ENCODE data around the gene CWH43.
"Not testable (repeated sequence)": the region's sequence is repeated elsewhere in the genome, so short reads cannot be mapped to it uniquely, and the experiment has no call there.

CWH43 gene

DNA sequence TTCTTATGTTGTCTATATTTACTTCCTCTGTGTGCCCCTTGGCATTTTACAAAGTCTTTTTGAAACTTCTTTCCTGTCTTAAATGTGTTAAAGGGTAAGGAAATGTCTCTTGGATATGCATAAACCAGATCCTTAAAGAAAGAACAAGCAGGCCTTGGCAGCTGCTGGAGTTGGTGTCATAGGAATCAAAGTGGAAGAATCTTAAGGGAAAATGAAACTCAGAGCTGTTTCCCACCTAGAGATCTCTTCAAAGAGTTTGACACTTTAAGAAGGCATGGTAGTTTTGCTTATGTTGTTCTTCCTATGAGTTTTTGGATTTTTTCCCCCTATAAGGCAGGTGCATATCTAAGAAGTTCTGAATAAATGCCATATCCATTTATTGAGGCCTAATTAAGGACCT is 37.0 kb upstream of the CWH43 start:
- Histone ChIP-seq H3K4me2 (ENCODE audit: low read depth, low read length) (no peak overlapping the region), H3F3A (ENCODE audit: insufficient read depth, low read length) (no peaks in the 10 kb centered on the region), H3K9ac (ENCODE audit: low read length) (no peak overlapping the region), H3K9me2 (replicated peaks; ENCODE audit: insufficient read depth, low read length) (no peaks in the 10 kb centered on the region), H3K4me1 (ENCODE audit: low read length) (no peaks in the 10 kb centered on the region), H3K79me2 (ENCODE audit: low read length) (no peaks in the 10 kb centered on the region), H2AFZ (ENCODE audit: low read length) (no peak overlapping the region), H3K4me3 (ENCODE audit: low read length) (no peak overlapping the region), H3K9me3 (replicated peaks; ENCODE audit: insufficient read depth, low read length) (no peaks in the 10 kb centered on the region), H3K27me3 (replicated peaks; ENCODE audit: insufficient read depth, low read length) (no peaks in the 10 kb centered on the region), H3K27ac (ENCODE audit: low read length) (no peak overlapping the region), H4K20me1 (ENCODE audit: insufficient read depth, low read length) (no peaks in the 10 kb centered on the region), H3K36me3 (replicated peaks; ENCODE audit: insufficient read depth, low read length) (no peaks in the 10 kb centered on the region)
- DNase-seq: no peak
- TF ChIP-seq, protein P1, sequence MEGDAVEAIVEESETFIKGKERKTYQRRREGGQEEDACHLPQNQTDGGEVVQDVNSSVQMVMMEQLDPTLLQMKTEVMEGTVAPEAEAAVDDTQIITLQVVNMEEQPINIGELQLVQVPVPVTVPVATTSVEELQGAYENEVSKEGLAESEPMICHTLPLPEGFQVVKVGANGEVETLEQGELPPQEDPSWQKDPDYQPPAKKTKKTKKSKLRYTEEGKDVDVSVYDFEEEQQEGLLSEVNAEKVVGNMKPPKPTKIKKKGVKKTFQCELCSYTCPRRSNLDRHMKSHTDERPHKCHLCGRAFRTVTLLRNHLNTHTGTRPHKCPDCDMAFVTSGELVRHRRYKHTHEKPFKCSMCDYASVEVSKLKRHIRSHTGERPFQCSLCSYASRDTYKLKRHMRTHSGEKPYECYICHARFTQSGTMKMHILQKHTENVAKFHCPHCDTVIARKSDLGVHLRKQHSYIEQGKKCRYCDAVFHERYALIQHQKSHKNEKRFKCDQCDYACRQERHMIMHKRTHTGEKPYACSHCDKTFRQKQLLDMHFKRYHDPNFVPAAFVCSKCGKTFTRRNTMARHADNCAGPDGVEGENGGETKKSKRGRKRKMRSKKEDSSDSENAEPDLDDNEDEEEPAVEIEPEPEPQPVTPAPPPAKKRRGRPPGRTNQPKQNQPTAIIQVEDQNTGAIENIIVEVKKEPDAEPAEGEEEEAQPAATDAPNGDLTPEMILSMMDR (IDR thresholded peaks at IDR 0.05; ENCODE audit: low read length): no peak
- TF ChIP-seq EZH2phosphoT487 (IDR thresholded peaks at IDR 0.05; ENCODE audit: low read length): no peak
- TF ChIP-seq EZH2 (optimal IDR thresholded peaks at IDR 0.05; ENCODE audit: low read depth, low read length): no peak

DNA sequence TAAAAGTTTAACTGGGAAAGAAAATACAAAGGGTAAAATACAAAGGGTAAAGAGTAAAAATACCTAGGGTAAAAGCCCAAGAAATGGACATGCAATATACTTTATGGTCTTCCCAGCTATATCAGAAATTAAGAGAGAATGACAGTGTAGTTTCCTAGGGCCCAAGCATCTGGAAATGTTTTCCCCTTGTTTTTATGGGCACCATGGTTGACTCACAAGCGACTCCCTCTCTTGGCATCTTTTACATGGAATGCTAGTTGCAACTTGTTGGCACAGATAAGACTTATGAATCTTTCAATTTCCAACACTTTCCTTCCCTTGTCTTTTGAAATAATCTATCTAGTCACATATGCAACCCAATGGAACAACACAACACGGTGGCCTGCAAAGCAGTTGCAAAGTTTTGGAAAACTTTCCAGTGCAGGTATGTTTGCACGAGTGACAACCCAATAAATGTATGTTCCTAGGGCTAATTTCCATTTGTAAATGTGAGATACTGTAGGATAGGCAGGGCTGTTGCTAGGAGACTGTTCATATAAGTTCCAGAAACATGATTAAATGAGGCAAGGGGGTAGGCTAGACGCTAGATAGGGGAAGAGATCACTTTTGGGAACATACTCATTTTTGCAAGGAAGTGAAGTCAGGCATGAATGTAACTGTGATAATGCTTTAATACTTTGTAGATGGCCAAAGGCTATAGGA is 36.4 kb upstream of the CWH43 start:
- Histone ChIP-seq H3K79me2 (ENCODE audit: low read length) (no peaks in the 10 kb centered on the region), H3K4me2 (ENCODE audit: low read depth, low read length) (no peak overlapping the region), H4K20me1 (ENCODE audit: insufficient read depth, low read length) (no peaks in the 10 kb centered on the region), H3K27ac (ENCODE audit: low read length) (no peak overlapping the region), H3K9me3 (replicated peaks; ENCODE audit: insufficient read depth, low read length) (no peaks in the 10 kb centered on the region), H3F3A (ENCODE audit: insufficient read depth, low read length) (no peaks in the 10 kb centered on the region), H3K9ac (ENCODE audit: low read length) (no peak overlapping the region), H3K4me1 (ENCODE audit: low read length) (no peaks in the 10 kb centered on the region), H3K36me3 (replicated peaks; ENCODE audit: insufficient read depth, low read length) (no peaks in the 10 kb centered on the region), H3K4me3 (ENCODE audit: low read length) (no peak overlapping the region), H2AFZ (ENCODE audit: low read length) (no peak overlapping the region), H3K27me3 (replicated peaks; ENCODE audit: insufficient read depth, low read length) (no peaks in the 10 kb centered on the region), H3K9me2 (replicated peaks; ENCODE audit: insufficient read depth, low read length) (no peaks in the 10 kb centered on the region)
- TF ChIP-seq EZH2 (optimal IDR thresholded peaks at IDR 0.05; ENCODE audit: low read depth, low read length): no peak
- TF ChIP-seq, protein P1 (IDR thresholded peaks at IDR 0.05; ENCODE audit: low read length): no peak
- TF ChIP-seq EZH2phosphoT487 (IDR thresholded peaks at IDR 0.05; ENCODE audit: low read length): no peak
- DNase-seq: no peak

DNA sequence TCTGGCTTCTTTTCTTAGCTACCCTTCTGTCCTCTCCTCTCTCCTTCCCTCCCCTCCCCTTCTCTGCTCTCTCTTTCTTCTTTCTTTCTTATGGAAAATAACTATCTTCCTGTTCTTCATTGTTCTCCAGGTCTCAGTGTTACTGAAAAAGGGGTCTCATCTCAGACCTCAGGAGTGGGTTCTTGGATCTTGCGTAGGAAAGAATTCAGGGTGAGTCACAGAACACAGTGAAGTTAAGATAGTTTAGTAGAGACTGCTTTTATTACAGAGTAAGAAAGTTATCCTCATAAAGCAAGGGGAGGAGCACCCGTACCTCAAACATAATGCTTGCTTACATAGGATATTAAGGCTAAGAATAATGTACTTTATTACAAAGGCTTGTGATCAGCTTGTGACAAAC is 31.8 kb upstream of the CWH43 start:
- Histone ChIP-seq H2AFZ (ENCODE audit: low read length) (no peak overlapping the region), H3K9ac (ENCODE audit: low read length) (no peak overlapping the region), H3K27me3 (replicated peaks; ENCODE audit: insufficient read depth, low read length) (no peaks in the 10 kb centered on the region), H3F3A (ENCODE audit: insufficient read depth, low read length) (no peaks in the 10 kb centered on the region), H3K79me2 (ENCODE audit: low read length) (no peaks in the 10 kb centered on the region), H3K36me3 (replicated peaks; ENCODE audit: insufficient read depth, low read length) (no peaks in the 10 kb centered on the region), H3K9me2 (replicated peaks; ENCODE audit: insufficient read depth, low read length) (no peaks in the 10 kb centered on the region), H3K27ac (ENCODE audit: low read length) (no peak overlapping the region), H4K20me1 (ENCODE audit: insufficient read depth, low read length) (no peaks in the 10 kb centered on the region), H3K4me1 (ENCODE audit: low read length) (no peaks in the 10 kb centered on the region), H3K4me2 (ENCODE audit: low read depth, low read length) (no peak overlapping the region), H3K9me3 (replicated peaks; ENCODE audit: insufficient read depth, low read length) (no peaks in the 10 kb centered on the region), H3K4me3 (ENCODE audit: low read length) (no peak overlapping the region)
- TF ChIP-seq EZH2phosphoT487 (IDR thresholded peaks at IDR 0.05; ENCODE audit: low read length) (no peak), EZH2 (optimal IDR thresholded peaks at IDR 0.05; ENCODE audit: low read depth, low read length) (no peak)
- TF ChIP-seq, protein P1 (IDR thresholded peaks at IDR 0.05; ENCODE audit: low read length): no peak
- no peak for DNase-seq

DNA sequence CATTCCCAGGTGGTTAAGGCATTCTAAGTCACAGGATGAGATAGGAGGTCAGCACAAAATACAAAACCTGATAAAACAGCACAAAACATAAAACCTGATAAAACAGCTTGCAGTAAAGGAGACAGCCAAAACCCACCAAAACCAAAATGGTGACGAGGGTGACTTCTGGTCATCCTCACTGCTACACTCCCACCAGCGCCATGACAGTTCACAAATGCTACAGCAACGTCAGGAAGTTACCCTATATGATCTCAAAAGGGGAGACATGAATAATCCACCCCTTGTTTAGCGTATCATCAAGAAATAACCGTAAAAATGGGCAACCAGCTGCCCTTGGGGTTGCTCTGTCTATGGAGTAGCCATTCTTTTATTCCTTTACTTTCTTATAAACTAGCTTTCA is 28.7 kb upstream of the CWH43 start:
- H3F3A ChIP-seq (ENCODE audit: insufficient read depth, low read length); H3K36me3 ChIP-seq (replicated peaks; ENCODE audit: insufficient read depth, low read length); H3K9me2 ChIP-seq (replicated peaks; ENCODE audit: insufficient read depth, low read length); H3K79me2 ChIP-seq (ENCODE audit: low read length); H3K4me2 ChIP-seq (ENCODE audit: low read depth, low read length); H2AFZ ChIP-seq (ENCODE audit: low read length); H3K9ac ChIP-seq (ENCODE audit: low read length); H3K9me3 ChIP-seq (replicated peaks; ENCODE audit: insufficient read depth, low read length); H4K20me1 ChIP-seq (ENCODE audit: insufficient read depth, low read length); H3K27me3 ChIP-seq (replicated peaks; ENCODE audit: insufficient read depth, low read length); DNase-seq; H3K4me3 ChIP-seq (ENCODE audit: low read length); H3K27ac ChIP-seq (ENCODE audit: low read length); H3K4me1 ChIP-seq (ENCODE audit: low read length): not testable (repeated sequence)

All from MM.1S (cell line).